ENCODE measurements around the gene KCNIP4.

GRCh38 chr4:20680736-20681135, 1267.8 kb downstream of the KCNIP4 start:
- TF ChIP-seq POLR2AphosphoS5 (IDR thresholded peaks at IDR 0.05; ENCODE audit: low read depth) (no peak), CTCF (IDR thresholded peaks at IDR 0.05; ENCODE audit: insufficient read depth, low read length) (no peak)

Data from HL-60 (cell line).